ENCODE data around the gene NEDD1. TPM values are rescaled to one million over a fixed set of nuclear protein-coding genes. Genes with fewer than 3 reads are reported as not detected.

Gene NEDD1
- total and polyA plus RNA-seq, 4 donors, result 2.4 to 28.9 (median 3.9) TPM

- Histone ChIP-seq H3K4me1 (ENCODE audit: control insufficient read depth in 4 of 4, insufficient read depth in 4 of 4, low read length in 3 of 4) (no peaks in the 10 kb centered on the region), H3K27me3 (ENCODE audit: control insufficient read depth in 4 of 4, insufficient read depth in 4 of 4, low read length in 3 of 4) (no peaks in the 10 kb centered on the region), H3K27ac (ENCODE audit: low read depth in 1 of 2, low read length in 2 of 2) (no peak overlapping the region), H3K36me3 (ENCODE audit: control insufficient read depth in 4 of 4, insufficient read depth in 3 of 4, low read depth in 1 of 4, low read length in 3 of 4) (no peaks in the 10 kb centered on the region), H3K4me3 (ENCODE audit: low read depth in 1 of 3, low read length in 3 of 3) (no peak overlapping the region), H3K9me3 (ENCODE audit: control insufficient read depth in 4 of 4, low read length in 3 of 4) (peaks cover 0 to 5% (median under 1%) of the 10 kb centered on the region in 4 donors), H3K9ac (ENCODE audit: low read depth in 1 of 2, low read length in 2 of 2) (no peak overlapping the region)
- no peak for DNase-seq (ENCODE audit: low spot score)
- WGBS, result 75% methylated on average over 4 of the region's 4 CpGs
- TF ChIP-seq TAF1 (conservative IDR thresholded peaks at IDR 0.05) (no peak), FOXA2 (IDR thresholded peaks at IDR 0.05) (no peak), EGR1 (IDR thresholded peaks at IDR 0.05; ENCODE audit: low read depth in 2 of 2) (no peak), YY1 (IDR thresholded peaks at IDR 0.05) (no peak), HNF4G (IDR thresholded peaks at IDR 0.05) (no peak), RAD21 (IDR thresholded peaks at IDR 0.05) (no peak), FOXA1 (IDR thresholded peaks at IDR 0.05) (no peak), MAX (IDR thresholded peaks at IDR 0.05) (no peak), GABPA (IDR thresholded peaks at IDR 0.05 in 1 of 2, conservative IDR thresholded peaks at IDR 0.05 in 1 of 2) (no peak), RXRA (IDR thresholded peaks at IDR 0.05) (no peak)
These were observed 27.8 kb upstream of the NEDD1 start for GRCh38 chr12:96879301-96879700.

GRCh38 chr12:96880220-96880619 lies 26.8 kb upstream of the NEDD1 start:
- TF ChIP-seq RAD21 (IDR thresholded peaks at IDR 0.05), result no peak
- no peaks in the 10 kb centered on the region for H3K4me1 ChIP-seq (ENCODE audit: control insufficient read depth in 4 of 4, insufficient read depth in 4 of 4, low read length in 3 of 4)

GRCh38 chr12:96881608-96882007 lies 25.4 kb upstream of the NEDD1 start:
- no peaks in the 10 kb centered on the region for H3K4me1 ChIP-seq (ENCODE audit: control insufficient read depth in 4 of 4, insufficient read depth in 4 of 4, low read length in 3 of 4)
- DNase-seq (ENCODE audit: low spot score), result no peak
- H3K9me3 ChIP-seq (ENCODE audit: control insufficient read depth in 4 of 4, low read length in 3 of 4), result peaks cover 0 to 5% (median under 1%) of the 10 kb centered on the region in 4 donors
- no peaks in the 10 kb centered on the region for H3K36me3 ChIP-seq (ENCODE audit: control insufficient read depth in 4 of 4, insufficient read depth in 3 of 4, low read depth in 1 of 4, low read length in 3 of 4)
- no peak overlapping the region for H3K9ac ChIP-seq (ENCODE audit: low read depth in 1 of 2, low read length in 2 of 2)
- TF ChIP-seq REST (IDR thresholded peaks at IDR 0.05) (no peak), JUND (IDR thresholded peaks at IDR 0.05) (no peak), NR2F2 (IDR thresholded peaks at IDR 0.05) (no peak), ZBTB33 (IDR thresholded peaks at IDR 0.05) (no peak), ATF3 (IDR thresholded peaks at IDR 0.05) (no peak), GABPA (IDR thresholded peaks at IDR 0.05 in 1 of 2, conservative IDR thresholded peaks at IDR 0.05 in 1 of 2) (no peak)
- no peak overlapping the region for H3K4me3 ChIP-seq (ENCODE audit: low read depth in 1 of 3, low read length in 3 of 3)
- no peaks in the 10 kb centered on the region for H3K27me3 ChIP-seq (ENCODE audit: control insufficient read depth in 4 of 4, insufficient read depth in 4 of 4, low read length in 3 of 4)
- no peak overlapping the region for H3K27ac ChIP-seq (ENCODE audit: low read depth in 1 of 2, low read length in 2 of 2)

More at GRCh38 chr12:96880220-96880619, 26.8 kb upstream of the NEDD1 start:
- Histone ChIP-seq H3K36me3 (ENCODE audit: control insufficient read depth in 4 of 4, insufficient read depth in 3 of 4, low read depth in 1 of 4, low read length in 3 of 4) (no peaks in the 10 kb centered on the region), H3K27ac (ENCODE audit: low read depth in 1 of 2, low read length in 2 of 2) (no peak overlapping the region), H3K27me3 (ENCODE audit: control insufficient read depth in 4 of 4, insufficient read depth in 4 of 4, low read length in 3 of 4) (no peaks in the 10 kb centered on the region), H3K9ac (ENCODE audit: low read depth in 1 of 2, low read length in 2 of 2) (no peak overlapping the region), H3K4me3 (ENCODE audit: low read depth in 1 of 3, low read length in 3 of 3) (no peak overlapping the region), H3K9me3 (ENCODE audit: control insufficient read depth in 4 of 4, low read length in 3 of 4) (peaks cover 0 to 5% (median under 1%) of the 10 kb centered on the region in 4 donors)
- DNase-seq (ENCODE audit: low spot score), result no peak
- 82% methylated on average over 3 of the region's 3 CpGs for WGBS
